HEK293 (cell line): ENCODE results near the gene PDZRN4.

Experiments
- CTCF ChIP-seq: fragments of 450-650 bp; formaldehyde crosslinking; IDR thresholded peaks from 2 replicates; pipeline ENCODE4 v1.5.1; 2016; ENCODE audit warnings: missing biosample characterization, missing genetic modification characterization
- IKZF3 ChIP-seq: fragments of 450-650 bp; IDR thresholded peaks from 2 replicates; pipeline ENCODE4 v1.5.0; 2018; ENCODE audit warnings: missing biosample characterization, mild to moderate bottlenecking, missing genetic modification characterization, moderate library complexity
- KLF10 ChIP-seq: fragments of 450-650 bp; IDR thresholded peaks from 2 replicates; pipeline ENCODE4 v1.5.1; 2018; ENCODE audit warnings: missing biosample characterization, mild to moderate bottlenecking, missing genetic modification characterization
- PATZ1 ChIP-seq: fragments of 450-650 bp; formaldehyde crosslinking; IDR thresholded peaks from 2 replicates; pipeline ENCODE4 v1.5.1; 2016; ENCODE audit warnings: missing biosample characterization, missing genetic modification characterization
- ZNF311 ChIP-seq: fragments of 450-650 bp; formaldehyde crosslinking; IDR thresholded peaks from 2 replicates; pipeline ENCODE4 v1.5.1; 2017; ENCODE audit warnings: missing biosample characterization, missing genetic modification characterization, borderline replicate concordance
- ZNF518A ChIP-seq: fragments of 450-650 bp; formaldehyde crosslinking; conservative IDR thresholded peaks from 2 replicates; pipeline ENCODE4 v1.5.1; 2016; ENCODE audit warnings: low read depth, missing biosample characterization, missing genetic modification characterization
- ZNF561 ChIP-seq: fragments of 450-650 bp; IDR thresholded peaks from 2 replicates; pipeline ENCODE4 v1.5.1; 2018; ENCODE audit warnings: missing biosample characterization, missing genetic modification characterization, borderline replicate concordance
- ZNF747 ChIP-seq: fragments of 450-650 bp; formaldehyde crosslinking; IDR thresholded peaks from 2 replicates; pipeline ENCODE4 v1.5.1; 2016; ENCODE audit warnings: missing biosample characterization, missing genetic modification characterization
- ZNF776 ChIP-seq: fragments of 450-650 bp; formaldehyde crosslinking; IDR thresholded peaks from 2 replicates; pipeline ENCODE4 v1.5.0; 2017; ENCODE audit warnings: missing biosample characterization, missing genetic modification characterization, borderline replicate concordance
- ZNF792 ChIP-seq: fragments of 450-650 bp; formaldehyde crosslinking; IDR thresholded peaks from 2 replicates; pipeline ENCODE4 v1.5.1; 2016; ENCODE audit warnings: missing biosample characterization, missing genetic modification characterization
- TF ChIP-seq, protein P1 (sequence below): fragments of 450-650 bp; formaldehyde crosslinking; IDR thresholded peaks from 2 replicates; pipeline ENCODE4 v1.5.1; 2016; ENCODE audit warnings: missing biosample characterization, missing genetic modification characterization, borderline replicate concordance

DNA sequence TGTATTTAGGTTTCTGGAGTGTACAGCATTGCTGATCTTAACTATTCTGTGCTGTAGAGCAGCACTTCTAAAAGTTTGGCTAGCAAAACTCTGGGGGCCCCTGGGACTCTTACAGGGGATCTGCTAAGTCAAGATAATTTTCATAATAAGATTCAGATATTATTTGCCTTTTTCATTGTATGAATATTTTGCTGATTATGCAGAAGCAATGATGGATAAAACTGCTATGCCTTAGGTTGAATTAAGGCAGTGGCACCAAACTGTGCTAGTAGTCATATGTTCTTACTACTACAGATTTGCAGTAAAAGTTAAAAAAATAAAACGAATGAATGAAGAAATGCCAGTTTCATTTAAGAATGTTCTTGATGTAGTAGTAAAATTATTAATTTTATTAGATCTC lies 160.1 kb downstream of the PDZRN4 start:
- no peak for TF ChIP-seq IKZF3
- TF ChIP-seq ZNF747 = no peak
- TF ChIP-seq CTCF (tag by site-specific recombination) = no peak
- TF ChIP-seq, protein P1, sequence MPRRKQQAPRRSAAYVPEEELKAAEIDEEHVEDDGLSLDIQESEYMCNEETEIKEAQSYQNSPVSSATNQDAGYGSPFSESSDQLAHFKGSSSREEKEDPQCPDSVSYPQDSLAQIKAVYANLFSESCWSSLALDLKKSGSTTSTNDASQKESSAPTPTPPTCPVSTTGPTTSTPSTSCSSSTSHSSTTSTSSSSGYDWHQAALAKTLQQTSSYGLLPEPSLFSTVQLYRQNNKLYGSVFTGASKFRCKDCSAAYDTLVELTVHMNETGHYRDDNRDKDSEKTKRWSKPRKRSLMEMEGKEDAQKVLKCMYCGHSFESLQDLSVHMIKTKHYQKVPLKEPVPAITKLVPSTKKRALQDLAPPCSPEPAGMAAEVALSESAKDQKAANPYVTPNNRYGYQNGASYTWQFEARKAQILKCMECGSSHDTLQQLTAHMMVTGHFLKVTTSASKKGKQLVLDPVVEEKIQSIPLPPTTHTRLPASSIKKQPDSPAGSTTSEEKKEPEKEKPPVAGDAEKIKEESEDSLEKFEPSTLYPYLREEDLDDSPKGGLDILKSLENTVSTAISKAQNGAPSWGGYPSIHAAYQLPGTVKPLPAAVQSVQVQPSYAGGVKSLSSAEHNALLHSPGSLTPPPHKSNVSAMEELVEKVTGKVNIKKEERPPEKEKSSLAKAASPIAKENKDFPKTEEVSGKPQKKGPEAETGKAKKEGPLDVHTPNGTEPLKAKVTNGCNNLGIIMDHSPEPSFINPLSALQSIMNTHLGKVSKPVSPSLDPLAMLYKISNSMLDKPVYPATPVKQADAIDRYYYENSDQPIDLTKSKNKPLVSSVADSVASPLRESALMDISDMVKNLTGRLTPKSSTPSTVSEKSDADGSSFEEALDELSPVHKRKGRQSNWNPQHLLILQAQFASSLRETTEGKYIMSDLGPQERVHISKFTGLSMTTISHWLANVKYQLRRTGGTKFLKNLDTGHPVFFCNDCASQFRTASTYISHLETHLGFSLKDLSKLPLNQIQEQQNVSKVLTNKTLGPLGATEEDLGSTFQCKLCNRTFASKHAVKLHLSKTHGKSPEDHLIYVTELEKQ (tag by site-specific recombination) = no peak
- TF ChIP-seq KLF10 (tag by site-specific recombination) = no peak
- TF ChIP-seq ZNF311 = no peak
- TF ChIP-seq ZNF792 (tag by site-specific recombination) = no peak
- no peak for TF ChIP-seq ZNF561 (tag by site-specific recombination)
- TF ChIP-seq ZNF776 (tag by site-specific recombination) = no peak
- no peak for TF ChIP-seq ZNF518A
- TF ChIP-seq PATZ1 (tag by site-specific recombination) = no peak
